K562 (cell line): ENCODE results near the gene DEF6. TPM values are rescaled to one million over a fixed set of nuclear protein-coding genes. Genes with fewer than 3 reads are reported as not detected.

ENCODE experiments used
- CEBPB ChIP-seq: fragments of 450-650 bp; IDR thresholded peaks from 2 replicates; pipeline ENCODE4 v1.6.1; 2016; ENCODE audit warnings: missing genetic modification characterization, missing compliant biosample characterization
- ERF ChIP-seq: fragments of 450-650 bp; formaldehyde crosslinking; IDR thresholded peaks from 2 replicates; pipeline ENCODE4 v1.4.0; 2020; ENCODE audit warnings: mild to moderate bottlenecking, mixed read lengths
- GABPA ChIP-seq: fragments of 200-800 bp; sonication (Bioruptor generic); conservative IDR thresholded peaks from 2 replicates; pipeline ENCODE4 v1.6.1; 2016; ENCODE audit warnings: low read depth, missing genetic modification characterization, missing compliant biosample characterization
- HDAC1 ChIP-seq, 2 experiments: fragments of 450-650 bp; IDR thresholded peaks; 2 replicates each; pipeline ENCODE4 v1.6.1; 2016 to 2017; ENCODE audit warnings: inconsistent platforms in 1 of 2, mild to moderate bottlenecking in 1 of 2, moderate library complexity in 1 of 2
- IRF9 ChIP-seq: fragments of 450-650 bp; IDR thresholded peaks from 2 replicates; pipeline ENCODE4 v1.6.1; 2016; ENCODE audit warnings: missing biosample characterization, missing genetic modification characterization
- KDM4B ChIP-seq, 2 experiments: fragments of 450-650 bp in 1 of 2; sonication (generic) in 1 of 2; IDR thresholded peaks; 2 replicates each; pipeline ENCODE4 v1.6.1; 2016 to 2017; ENCODE audit warnings: borderline replicate concordance in 2 of 2, antibody characterized with exemption in 1 of 2, low read depth in 1 of 2, mild to moderate bottlenecking in 1 of 2
- MEIS2 ChIP-seq: fragments of 450-650 bp; IDR thresholded peaks from 2 replicates; pipeline ENCODE4 v1.6.1; 2014; ENCODE audit warnings: mild to moderate bottlenecking; ENCODE audit not compliant: partially characterized antibody
- NR2C1 ChIP-seq, 2 experiments: fragments of 450-650 bp; IDR thresholded peaks; 2 replicates each; pipeline ENCODE4 v1.6.1; 2017; ENCODE audit warnings: mild to moderate bottlenecking in 2 of 2, antibody characterized with exemption in 1 of 2, inconsistent platforms in 1 of 2, missing compliant biosample characterization in 1 of 2, missing genetic modification characterization in 1 of 2
- NR4A1 ChIP-seq, 2 experiments: fragments of 250-450 bp in 1 of 2; fragments of 450-650 bp in 1 of 2; sonication (Bioruptor Pico) in 1 of 2; IDR thresholded peaks; 2 replicates each; pipeline versions ENCODE4 v1.4.0 to v1.6.1; 2016 to 2020; ENCODE audit warnings: mild to moderate bottlenecking in 2 of 2, missing compliant biosample characterization in 1 of 2, missing genetic modification characterization in 1 of 2, moderate library complexity in 1 of 2
- PYGO2 ChIP-seq: fragments of 450-650 bp; IDR thresholded peaks from 2 replicates; pipeline ENCODE4 v1.6.1; 2016; ENCODE audit warnings: mild to moderate bottlenecking, missing genetic modification characterization, moderate library complexity, missing compliant biosample characterization
- RNF2 ChIP-seq: sonication (generic); IDR thresholded peaks from 2 replicates; pipeline ENCODE4 v1.6.1; 2016
- RNF219 ChIP-seq: fragments of 250-450 bp; sonication (Bioruptor Pico); IDR thresholded peaks from 2 replicates; pipeline ENCODE4 v1.5.0; 2022; ENCODE audit warnings: mild to moderate bottlenecking
- SAP30 ChIP-seq: fragments of 200-600 bp; sonication (generic); IDR thresholded peaks from 2 replicates; pipeline ENCODE4 v1.6.1; 2012; ENCODE audit warnings: borderline replicate concordance, low read depth, mild to moderate bottlenecking, moderate library complexity, low read length, control low read depth, inconsistent platforms; ENCODE audit not compliant: insufficient read depth, poor library complexity, severe bottlenecking
- SMAD4 ChIP-seq: fragments of 250-450 bp; sonication (Bioruptor Pico); conservative IDR thresholded peaks from 2 replicates; pipeline ENCODE4 v1.8.0; 2021; ENCODE audit warnings: inconsistent platforms, mild to moderate bottlenecking, moderate library complexity
- SOX6 ChIP-seq: fragments of 450-650 bp; IDR thresholded peaks from 2 replicates; pipeline ENCODE4 v1.6.1; 2014; ENCODE audit warnings: mild to moderate bottlenecking
- TFAP4 ChIP-seq: sonication (generic); formaldehyde crosslinking; IDR thresholded peaks from 2 replicates; pipeline ENCODE4 v1.8.0; 2022; ENCODE audit warnings: missing genetic modification reagents, mild to moderate bottlenecking, moderate library complexity, borderline replicate concordance
- YY1 ChIP-seq, 3 experiments: IDR thresholded peaks; 2 replicates each; pipeline ENCODE4 v1.6.1; 2011; ENCODE audit warnings: low read length in 2 of 3, mild to moderate bottlenecking in 2 of 3, moderate library complexity in 2 of 3, borderline replicate concordance in 1 of 3, control low read depth in 1 of 3, low read depth in 1 of 3; ENCODE audit not compliant: insufficient read depth in 3 of 3, insufficient replicate concordance in 2 of 3, control insufficient read depth in 1 of 3, insufficient read length in 1 of 3; ENCODE audit errors: extremely low read depth in 1 of 3
- ZNF197 ChIP-seq: fragments of 200-800 bp; sonication (Bioruptor generic); IDR thresholded peaks from 2 replicates; pipeline ENCODE4 v1.6.1; 2016; ENCODE audit warnings: low read depth, missing genetic modification characterization, missing compliant biosample characterization
- ZNF24 ChIP-seq: fragments of 450-650 bp; IDR thresholded peaks from 2 replicates; pipeline ENCODE4 v1.6.1; 2016
- ZNF764 ChIP-seq: fragments of 250-450 bp; sonication (Bioruptor Pico); IDR thresholded peaks from 2 replicates; pipeline ENCODE4 v1.4.0; 2020; ENCODE audit warnings: low read depth, mild to moderate bottlenecking, moderate library complexity
- polyA plus RNA-seq, 8 experiments: library from polyadenylated mRNA; depleted of rRNA in 4 of 8; stranded (reverse) in 5 of 8; unstranded in 3 of 8; fragments of >200 nt; fragmentation: Nextera tagmentation in 2 of 8; fragmentation: Illumina TruSeq in 1 of 8; extraction: Ambion mirVana in 2 of 8; extraction: Trizol in 1 of 8; gene quantifications; 2 replicates each; pipeline versions ENCODE4 v1.2.1 to v1.2.3, GENCODE V29; 2011 to 2014; ENCODE audit warnings: inconsistent platforms in 1 of 8, missing spikeins in 1 of 8
- total RNA-seq, 7 experiments: library from RNA; depleted of rRNA in 6 of 7; stranded (reverse); fragments of >200 nt in 6 of 7; fragmentation: Illumina TruSeq in 2 of 7; extraction: Trizol in 2 of 7; gene quantifications; 2 replicates each; pipeline versions ENCODE4 v1.2.1 to v1.2.3, GENCODE V29; 2011 to 2021; ENCODE audit warnings: low replicate concordance in 1 of 7
- TF ChIP-seq, protein P1 (sequence below): fragments of 450-650 bp; IDR thresholded peaks from 2 replicates; pipeline ENCODE4 v1.6.1; 2016

DEF6 gene
- total and polyA plus RNA-seq, 9 of the 15 experiments (the other 6 are each of a cell fraction or from before 2014, with no cell fraction given) = 1.3 to 44.6 (median 22.7) TPM

GRCh38 chr6:35370124-35370741 is 72.6 kb downstream of the DEF6 start (continued):
- TF ChIP-seq TFAP4 (CRISPR knock-in tag) (peak; percentile 31; the same call in 1 of the 2 replicates), KDM4B (IDR thresholded peaks at IDR 0.05; ENCODE audit: borderline replicate concordance in 2 of 2, low read depth in 1 of 2) (peak in 1 of 2 experiments; percentile 62; a peak in 1 of 4 replicates), NR4A1 (CRISPR knock-in tag; IDR thresholded peaks at IDR 0.05) (no peak; the same call in 1 of the 2 replicates), NR4A1 (tag; IDR thresholded peaks at IDR 0.05) (no peak), PYGO2 (tag) (no peak), HDAC1 (IDR thresholded peaks at IDR 0.05) (0 out of 4 replicates have a peak, but pooled peaks of 1 of the 2 experiments have one; percentile 38), ZNF764 (CRISPR knock-in tag) (no peak), YY1 (IDR thresholded peaks at IDR 0.05; ENCODE audit: borderline replicate concordance in 1 of 3, control insufficient read depth in 1 of 3, extremely low read depth in 1 of 3, insufficient read depth in 3 of 3, insufficient read length in 1 of 3, insufficient replicate concordance in 2 of 3, low read depth in 1 of 3, low read length in 2 of 3) (peak in 1 of 3 experiments; percentile 49), NR2C1 (IDR thresholded peaks at IDR 0.05) (no peak), NR2C1 (tag; IDR thresholded peaks at IDR 0.05) (peak; percentile 54; the same call in 1 of the 2 replicates), SAP30 (no peak), MEIS2 (peak; percentile 17), GABPA (tag) (peak; percentile 79), IRF9 (no peak), SMAD4 (CRISPR knock-in tag) (peak; percentile 72), SOX6 (peak; percentile 45; the same call in 1 of the 2 replicates), RNF2 (no peak), ERF (no peak), RNF219 (CRISPR knock-in tag) (no peak), CEBPB (peak; percentile 59), ZNF197 (CRISPR knock-in tag) (no peak), ZNF24 (peak; percentile 35; the same call in 1 of the 2 replicates)
- TF ChIP-seq, protein P1, sequence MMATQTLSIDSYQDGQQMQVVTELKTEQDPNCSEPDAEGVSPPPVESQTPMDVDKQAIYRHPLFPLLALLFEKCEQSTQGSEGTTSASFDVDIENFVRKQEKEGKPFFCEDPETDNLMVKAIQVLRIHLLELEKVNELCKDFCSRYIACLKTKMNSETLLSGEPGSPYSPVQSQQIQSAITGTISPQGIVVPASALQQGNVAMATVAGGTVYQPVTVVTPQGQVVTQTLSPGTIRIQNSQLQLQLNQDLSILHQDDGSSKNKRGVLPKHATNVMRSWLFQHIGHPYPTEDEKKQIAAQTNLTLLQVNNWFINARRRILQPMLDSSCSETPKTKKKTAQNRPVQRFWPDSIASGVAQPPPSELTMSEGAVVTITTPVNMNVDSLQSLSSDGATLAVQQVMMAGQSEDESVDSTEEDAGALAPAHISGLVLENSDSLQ = peak; percentile 51
